ENCODE data around the gene TMEM232. TPM values are rescaled to one million over a fixed set of nuclear protein-coding genes. Genes with fewer than 3 reads are reported as not detected.

TMEM232 gene
- total RNA-seq, 4 donors from 2014 or later = 10.5 to 26.8 (median 11.6) TPM

- Histone ChIP-seq H3K27me3 (no peaks in the 10 kb centered on the region), H3K4me3 (replicated peaks in 1 of 3) (no peak overlapping the region), H3K9me3 (no peaks in the 10 kb centered on the region), H3K36me3 (no peaks in the 10 kb centered on the region), H3K4me1 (no peaks in the 10 kb centered on the region), H3K27ac (no peak overlapping the region)
- DNase-seq = no peak
- intact Hi-C loops (cut with DNase I) = no loop called here
- WGBS, 2 donors = 96 to 97% methylated on average over 3 of the region's 3 CpGs
- TF ChIP-seq CTCF (IDR thresholded peaks at IDR 0.05) (no peak), POLR2A (IDR thresholded peaks at IDR 0.05) (no peak)
Measured at GRCh38 chr5:110638970-110639902, 87.2 kb downstream of the TMEM232 start.

- no peak for DNase-seq
- H3K27me3 ChIP-seq = no peaks in the 10 kb centered on the region
- no peak overlapping the region for H3K27ac ChIP-seq
- no peaks in the 10 kb centered on the region for H3K4me1 ChIP-seq
- TF ChIP-seq POLR2A (IDR thresholded peaks at IDR 0.05) (no peak), CTCF (IDR thresholded peaks at IDR 0.05) (no peak)
- H3K9me3 ChIP-seq = no peaks in the 10 kb centered on the region
- no peak overlapping the region for H3K4me3 ChIP-seq (replicated peaks in 1 of 3)
- no peaks in the 10 kb centered on the region for H3K36me3 ChIP-seq
- intact Hi-C loops (cut with DNase I) = no loop called here
Measured at GRCh38 chr5:110634475-110634874, 92.0 kb downstream of the TMEM232 start.

- 83 to 100% methylated on average over 1 of the region's 1 CpG for WGBS, 2 donors
- no peak overlapping the region for H3K4me3 ChIP-seq (replicated peaks in 1 of 3)
- no peak overlapping the region for H3K27ac ChIP-seq
- no peaks in the 10 kb centered on the region for H3K27me3 ChIP-seq
- H3K9me3 ChIP-seq = no peaks in the 10 kb centered on the region
- TF ChIP-seq POLR2A (IDR thresholded peaks at IDR 0.05) (no peak), CTCF (IDR thresholded peaks at IDR 0.05) (no peak)
- H3K36me3 ChIP-seq = no peaks in the 10 kb centered on the region
- H3K4me1 ChIP-seq = no peaks in the 10 kb centered on the region
- intact Hi-C loops (cut with DNase I) = no loop called here
- no peak for DNase-seq
Measured at GRCh38 chr5:110631236-110631635, 95.2 kb downstream of the TMEM232 start.

DNA sequence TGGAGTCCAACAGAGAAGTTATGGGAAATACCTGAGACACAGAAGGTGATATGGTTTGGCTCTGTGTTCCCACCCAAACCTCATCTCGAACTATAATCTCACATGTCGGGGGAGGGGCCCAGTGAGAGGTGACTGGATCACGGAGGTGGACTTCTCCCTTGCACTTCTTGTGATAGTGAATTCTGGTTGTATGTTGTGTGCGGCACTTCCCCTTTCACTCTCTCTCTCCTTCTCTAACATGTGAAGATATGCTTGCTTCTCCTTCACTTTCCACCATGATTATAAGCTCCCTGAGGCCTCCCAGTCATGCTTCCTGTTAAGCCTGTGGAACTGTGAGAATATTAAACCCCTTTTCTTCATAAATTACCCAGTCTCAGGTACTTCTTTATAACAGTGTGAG, 96.1 kb downstream of the TMEM232 start:
- H3K9me3 ChIP-seq = no peaks in the 10 kb centered on the region
- DNase-seq = no peak
- intact Hi-C loops (cut with DNase I) = no loop called here
- no peaks in the 10 kb centered on the region for H3K27me3 ChIP-seq
- no peaks in the 10 kb centered on the region for H3K4me1 ChIP-seq
- TF ChIP-seq CTCF (IDR thresholded peaks at IDR 0.05) (no peak), POLR2A (IDR thresholded peaks at IDR 0.05) (no peak)
- H3K36me3 ChIP-seq = no peaks in the 10 kb centered on the region
- H3K27ac ChIP-seq = no peak overlapping the region
- H3K4me3 ChIP-seq (replicated peaks in 1 of 3) = no peak overlapping the region
- WGBS, 2 donors = 95% methylated on average over 4 of the region's 4 CpGs

DNA sequence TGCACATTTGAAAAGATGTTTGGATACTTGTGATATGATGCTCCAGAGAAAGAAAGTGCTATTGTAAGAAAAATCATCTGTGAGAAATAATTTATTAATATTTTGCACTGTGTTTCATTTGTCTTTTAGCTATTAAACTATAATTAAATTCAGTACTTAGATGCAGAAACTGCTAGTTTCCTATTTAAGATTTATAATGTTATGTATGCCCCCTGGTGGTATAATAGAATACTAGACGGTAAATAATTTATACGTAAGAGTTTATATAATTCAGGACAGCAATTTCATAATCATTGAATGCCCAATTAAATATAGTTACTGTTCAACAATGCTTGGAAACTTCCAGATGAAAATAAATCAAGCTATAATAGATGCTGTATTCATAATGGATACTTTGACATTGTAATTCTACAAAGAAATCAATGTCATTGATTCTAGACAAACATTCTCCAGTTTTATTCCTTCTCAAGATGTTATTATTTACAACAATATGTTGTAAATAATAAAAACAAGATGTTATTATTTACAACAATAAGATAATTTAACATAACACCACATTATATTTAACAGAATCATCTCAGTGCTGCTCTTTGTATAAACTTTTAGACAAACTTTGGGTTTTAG, 101.0 kb downstream of the TMEM232 start:
- no peak overlapping the region for H3K27ac ChIP-seq
- H3K9me3 ChIP-seq = no peaks in the 10 kb centered on the region
- intact Hi-C loops (cut with DNase I) = no loop called here
- no peaks in the 10 kb centered on the region for H3K27me3 ChIP-seq
- WGBS, 2 donors = 2 to 3% methylated on average over 2 of the region's 2 CpGs
- DNase-seq = no peak
- no peak overlapping the region for H3K4me3 ChIP-seq (replicated peaks in 1 of 3)
- no peaks in the 10 kb centered on the region for H3K36me3 ChIP-seq
- TF ChIP-seq POLR2A (IDR thresholded peaks at IDR 0.05) (no peak), CTCF (IDR thresholded peaks at IDR 0.05) (peak in 4 of 6 experiments; percentile 48 to 66 (median 51))
- H3K4me1 ChIP-seq = no peaks in the 10 kb centered on the region

Data from thyroid gland (tissue), 4 donors.